HG02970 (cell line): ENCODE data around the gene LRRC59.
A peak's percentile ranks its signal among the peaks of the same experiment; 100 is the strongest.
"Not testable (repeated sequence)": the region's sequence is repeated elsewhere in the genome, so short reads cannot be mapped to it uniquely, and the experiment has no call there.

ENCODE experiments used
- ATAC-seq: cut with Tn5 transposase; IDR thresholded peaks from one replicate; pipeline ENCODE4 v1.9.1; 2021; ENCODE audit warnings: mild to moderate bottlenecking, moderate library complexity, moderate number of reproducible peaks; ENCODE audit not compliant: unreplicated experiment, low FRiP score

Gene LRRC59

GRCh38 chr17:50397111-50397918 is at the start of gene LRRC59:
Gene LRRC59 (minus strand): TSS chr17:50397523. CDS start chr17:50397317, 206 bp downstream.
- peak; percentile 97 for ATAC-seq

- ATAC-seq, result no peak
These were observed 48.5 kb upstream of the LRRC59 start for GRCh38 chr17:50445730-50446325.

- no peak for ATAC-seq
These were observed 47.8 kb upstream of the LRRC59 start for GRCh38 chr17:50444841-50445715.

- ATAC-seq, result no peak
These were observed 46.2 kb upstream of the LRRC59 start for GRCh38 chr17:50443505-50443974.

- ATAC-seq, result no peak
These were observed 43.8 kb upstream of the LRRC59 start for GRCh38 chr17:50440838-50441829.

- no peak for ATAC-seq
These were observed 43.0 kb upstream of the LRRC59 start for GRCh38 chr17:50440172-50440837.

GRCh38 chr17:50439008-50439407 is 41.7 kb upstream of the LRRC59 start:
- no peak for ATAC-seq

DNA sequence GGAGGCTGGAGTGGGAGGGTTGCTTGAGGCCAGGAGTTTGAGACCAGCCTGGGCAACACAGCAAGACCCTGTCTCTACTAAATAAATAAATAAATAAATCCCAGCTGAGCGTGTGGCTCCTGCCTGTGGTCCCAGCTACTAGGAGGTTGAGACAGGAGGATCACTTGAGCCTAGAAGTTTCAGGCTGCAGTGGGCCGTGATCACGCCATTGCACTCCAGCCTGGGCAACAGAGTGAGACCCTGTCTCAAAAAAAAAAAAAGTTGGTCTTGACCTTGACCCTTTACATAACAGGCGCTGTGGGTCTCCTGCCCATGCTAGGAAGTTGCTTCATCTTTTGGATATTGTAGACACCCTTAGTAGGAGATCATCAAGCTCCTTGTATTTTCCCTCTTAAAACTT is 40.1 kb upstream of the LRRC59 start:
- no peak for ATAC-seq

- ATAC-seq, result no peak
These were observed 34.9 kb upstream of the LRRC59 start for GRCh38 chr17:50432125-50432762.

GRCh38 chr17:50430821-50431618 is 33.7 kb upstream of the LRRC59 start:
- no peak for ATAC-seq

DNA sequence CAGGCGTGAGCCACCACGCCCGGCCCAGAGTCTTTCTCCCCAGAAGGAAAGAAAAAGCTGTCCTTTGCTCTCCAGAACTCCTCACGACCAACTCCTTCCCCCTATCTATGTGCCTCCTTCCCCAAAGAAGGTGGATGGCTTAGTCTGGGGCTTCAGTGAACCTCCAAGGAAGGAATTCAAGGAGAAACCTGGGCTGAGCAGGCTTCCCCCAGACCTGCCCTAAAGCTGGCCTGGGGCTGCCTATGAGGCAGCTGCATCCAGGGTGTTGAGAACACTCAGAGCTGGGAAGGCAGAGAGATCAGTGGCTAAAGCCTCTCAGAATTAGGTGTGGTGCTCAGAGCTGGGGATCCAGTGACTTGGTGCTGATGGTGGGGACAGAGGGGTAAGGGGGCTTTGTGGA is 32.5 kb upstream of the LRRC59 start:
- no peak for ATAC-seq

GRCh38 chr17:50428831-50429424 is 31.6 kb upstream of the LRRC59 start:
- no peak for ATAC-seq

- not testable (repeated sequence) for ATAC-seq
These were observed 30.8 kb upstream of the LRRC59 start for GRCh38 chr17:50428126-50428525.

DNA sequence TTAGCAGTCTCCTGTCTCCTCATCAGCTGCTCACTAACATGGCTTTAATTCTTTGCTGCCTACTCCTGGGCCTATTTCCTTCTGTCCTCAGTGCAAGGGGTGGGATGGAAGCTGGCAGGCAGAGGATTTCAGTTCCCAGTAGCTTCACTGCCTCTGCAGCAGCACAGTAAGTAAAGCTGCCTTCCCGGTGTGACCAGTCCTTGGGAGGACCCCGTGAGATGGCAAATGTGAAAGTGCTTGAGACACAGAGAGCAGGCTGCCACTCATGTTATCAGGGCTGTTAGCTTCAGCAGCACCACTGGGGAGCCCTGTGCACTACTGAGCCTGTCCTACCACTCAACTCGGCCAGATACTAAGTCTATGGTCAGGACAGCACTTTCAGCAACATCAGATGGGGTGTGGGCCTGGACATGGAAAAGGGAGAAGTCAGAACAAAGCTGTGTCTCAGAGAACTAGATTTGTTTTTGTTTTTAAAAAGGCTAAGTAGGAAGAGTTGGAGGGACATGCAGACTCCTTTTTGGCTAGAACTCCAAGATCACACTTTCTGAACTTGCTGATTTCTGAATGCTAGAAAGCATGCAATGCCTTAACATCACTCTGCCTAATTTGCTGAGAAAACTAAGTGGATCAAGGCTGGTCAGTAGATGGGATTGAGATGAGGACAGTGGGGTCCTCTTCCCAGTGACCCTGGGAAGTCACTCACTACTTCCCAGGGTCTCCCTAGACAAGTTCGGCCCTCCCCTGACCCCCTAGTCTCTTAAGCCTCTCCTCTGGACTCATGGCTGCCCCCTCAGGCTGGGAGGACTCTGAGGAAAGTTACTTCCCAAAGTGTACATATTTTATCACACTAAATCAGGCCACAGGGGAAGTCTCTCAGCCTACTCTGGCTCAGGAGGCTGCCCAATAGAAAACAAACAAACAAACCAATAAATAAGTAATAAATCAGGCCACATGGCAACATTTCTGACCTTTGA is 29.8 kb upstream of the LRRC59 start:
- ATAC-seq, result no peak

GRCh38 chr17:50426472-50426782 is 29.1 kb upstream of the LRRC59 start:
- peak; percentile 14 for ATAC-seq

DNA sequence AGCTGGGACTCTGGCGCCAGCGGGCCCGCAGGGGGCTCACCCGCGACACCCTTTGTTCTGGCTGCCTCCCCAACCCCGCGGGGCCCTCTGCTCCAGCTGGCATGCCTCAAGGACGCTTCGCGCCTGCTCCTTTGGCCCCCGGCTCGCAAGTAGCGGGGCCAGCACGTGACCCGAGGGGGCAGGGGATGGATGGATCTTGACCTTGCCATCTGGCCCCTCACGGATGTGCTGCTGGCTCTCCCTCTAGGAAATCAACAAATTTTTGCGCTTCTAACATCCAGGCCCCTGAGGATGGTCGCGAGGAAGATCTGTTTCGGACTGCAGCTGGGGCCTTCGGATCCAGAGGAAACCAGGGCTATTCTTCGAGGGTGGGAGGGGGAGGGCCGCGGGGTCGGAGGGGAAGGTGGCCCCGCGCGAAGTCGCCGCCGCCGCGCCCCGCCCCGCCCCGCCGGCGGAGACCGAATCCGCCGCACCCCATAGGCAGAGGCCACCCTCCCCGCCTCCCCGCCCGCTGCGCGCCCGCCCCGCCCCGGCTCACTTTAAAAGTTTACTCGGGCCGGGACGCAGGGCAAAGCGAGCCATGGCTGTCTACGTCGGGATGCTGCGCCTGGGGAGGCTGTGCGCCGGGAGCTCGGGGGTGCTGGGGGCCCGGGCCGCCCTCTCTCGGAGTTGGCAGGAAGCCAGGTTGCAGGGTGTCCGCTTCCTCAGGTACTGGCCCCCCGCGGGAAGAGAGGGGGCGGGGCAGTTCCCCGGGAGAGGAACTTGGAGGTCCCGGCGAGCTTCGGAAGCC is 28.6 kb upstream of the LRRC59 start, which contains the start of gene ACSF2:
Gene ACSF2 (plus strand): TSS at position 537 of the 790 bp plus-strand sequence. CDS start 44 bp downstream, at position 581.
- peak; percentile 46 for ATAC-seq
